ENCODE measurements around the gene IL1RL1. TPM values are rescaled to one million over a fixed set of nuclear protein-coding genes. Genes with fewer than 3 reads are reported as not detected.

The IL1RL1 gene
- polyA plus RNA-seq, 2 of the 4 experiments (the other 2 are of a cell fraction), result 0.04 to 0.84 TPM

DNA sequence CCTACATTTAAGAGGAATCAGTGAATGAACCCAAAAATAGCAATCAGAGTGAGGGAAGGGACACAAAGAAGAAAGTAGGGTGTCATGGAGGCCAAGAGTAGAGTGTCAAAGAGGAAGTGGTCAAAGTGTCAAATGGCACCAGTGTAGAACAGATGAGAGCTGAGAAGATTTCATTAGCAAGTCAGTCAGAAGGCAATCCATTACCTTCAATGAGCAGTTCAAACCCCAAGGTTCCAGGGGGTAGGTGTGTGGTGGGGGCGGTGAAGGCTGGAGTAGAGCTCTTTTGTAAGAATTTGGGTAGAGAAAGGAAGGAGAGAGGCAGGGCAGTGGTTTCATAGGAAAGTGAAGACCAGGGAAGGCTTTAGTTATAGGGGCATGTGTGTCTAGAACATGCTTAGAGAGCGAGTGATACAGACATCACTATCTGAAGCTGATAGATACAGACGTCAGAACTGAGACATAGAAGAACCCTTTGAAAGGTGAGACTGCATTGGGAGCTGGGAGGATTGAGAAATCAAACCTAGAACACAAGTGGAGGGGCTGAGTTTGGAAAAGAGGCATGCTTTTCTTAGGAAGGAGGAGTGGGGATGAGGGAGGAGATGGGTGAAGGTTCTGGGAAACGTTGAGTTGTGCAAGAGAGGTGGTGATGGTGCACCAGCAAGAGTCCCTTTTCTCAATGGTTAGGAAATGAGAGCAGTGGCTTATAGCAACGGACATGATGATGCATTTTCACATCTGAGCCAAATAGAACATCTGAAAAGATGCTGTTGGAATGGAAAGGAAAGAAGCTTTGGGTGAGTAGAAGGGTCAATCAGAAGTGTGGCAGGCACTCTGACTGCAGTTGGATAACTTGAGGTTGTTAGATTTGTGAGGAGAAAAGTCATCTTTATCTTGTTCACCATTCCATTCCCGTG, 48.9 kb upstream of the IL1RL1 start (continued):
- TF ChIP-seq CHD4 (IDR thresholded peaks at IDR 0.05; ENCODE audit: borderline replicate concordance), result no peak
- no peak for TF ChIP-seq HDAC2 (IDR thresholded peaks at IDR 0.05)
- no peak for TF ChIP-seq MYC (IDR thresholded peaks at IDR 0.05; ENCODE audit: borderline replicate concordance, low read length)
- TF ChIP-seq EP300 (IDR thresholded peaks at IDR 0.05), result no peak
- no peak for TF ChIP-seq RCOR1 (IDR thresholded peaks at IDR 0.05; ENCODE audit: low read depth, low read length)
- no peak for TF ChIP-seq ZFP36 (IDR thresholded peaks at IDR 0.05; ENCODE audit: borderline replicate concordance, partially characterized antibody)

DNA sequence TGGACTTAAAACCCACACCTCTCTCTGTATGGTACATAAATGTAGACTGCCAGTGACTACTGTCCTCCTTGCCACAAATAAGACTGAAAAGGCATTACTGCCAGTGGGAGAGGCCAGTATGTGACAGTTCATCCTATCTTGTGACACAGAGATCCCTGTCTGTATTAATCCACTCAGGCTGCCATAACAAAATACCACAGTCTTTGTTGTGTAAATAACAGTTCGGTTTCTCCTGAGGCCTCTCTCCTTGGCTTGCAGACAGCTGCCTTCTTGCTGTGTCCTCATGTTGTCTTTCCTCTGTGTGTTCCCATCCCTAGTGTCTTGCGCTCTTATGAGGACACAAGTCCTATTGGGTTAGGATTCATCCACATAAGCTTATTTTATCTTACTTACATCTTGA, 46.4 kb upstream of the IL1RL1 start:
- Histone ChIP-seq H3K27ac (no peak overlapping the region), H3K4me3 (no peak overlapping the region), H3K4me1 (no peaks in the 10 kb centered on the region), H3K4me2 (no peak overlapping the region), H3K9me3 (no peaks in the 10 kb centered on the region)
- FAIRE-seq (no peak), ATAC-seq (no peak), DNase-seq (ENCODE audit: low read depth in 1 of 2, low spot score in 1 of 2) (no peak)
- POLR2A ChIA-PET, result interaction anchor here (0.6 kb wide), 1 partner anchor 21 kb away, joined by 3 read pairs; no protein-coding TSS in a partner anchor
- CTCF ChIA-PET, result interaction anchor here (1.2 kb wide), 1 partner anchor 11 kb away, joined by 3 read pairs; no protein-coding TSS in a partner anchor
- TF ChIP-seq NFE2L2 (conservative IDR thresholded peaks at IDR 0.05; ENCODE audit: low read length) (no peak), E2F6 (IDR thresholded peaks at IDR 0.05; ENCODE audit: borderline replicate concordance, low read depth) (no peak), TP53 (CRISPR knock-in tag; IDR thresholded peaks at IDR 0.05) (no peak), ZSCAN20 (CRISPR knock-in tag; IDR thresholded peaks at IDR 0.05) (no peak), KDM5A (IDR thresholded peaks at IDR 0.05) (no peak), MYC (IDR thresholded peaks at IDR 0.05; ENCODE audit: borderline replicate concordance, low read length) (no peak), MAZ (IDR thresholded peaks at IDR 0.05; ENCODE audit: borderline replicate concordance, low read depth, low read length) (no peak), MAX (IDR thresholded peaks at IDR 0.05) (no peak)
- WGBS (ENCODE audit: missing lambda C conversion rate), result 57% methylated on average over 2 of the region's 2 CpGs

- TF ChIP-seq CHD2 (IDR thresholded peaks at IDR 0.05; ENCODE audit: low read length, partially characterized antibody), result no peak
- TF ChIP-seq ESRRA (IDR thresholded peaks at IDR 0.05; ENCODE audit: borderline replicate concordance, low read length), result no peak
- no peak for TF ChIP-seq BHLHE40 (IDR thresholded peaks at IDR 0.05; ENCODE audit: low read depth, low read length)
- no peak for TF ChIP-seq TFCP2L1 (CRISPR knock-in tag; IDR thresholded peaks at IDR 0.05)
- no peak for TF ChIP-seq EHMT2 (IDR thresholded peaks at IDR 0.05; ENCODE audit: low read depth)
- no peak for TF ChIP-seq HEYL (CRISPR knock-in tag; IDR thresholded peaks at IDR 0.05)
- no peak for TF ChIP-seq POLR2A (IDR thresholded peaks at IDR 0.05; ENCODE audit: low read length)
- no peak for TF ChIP-seq HOXA7 (CRISPR knock-in tag; IDR thresholded peaks at IDR 0.05)
- no peak for TF ChIP-seq RNF2 (IDR thresholded peaks at IDR 0.05; ENCODE audit: borderline replicate concordance, low read depth)
- TF ChIP-seq, protein P1, sequence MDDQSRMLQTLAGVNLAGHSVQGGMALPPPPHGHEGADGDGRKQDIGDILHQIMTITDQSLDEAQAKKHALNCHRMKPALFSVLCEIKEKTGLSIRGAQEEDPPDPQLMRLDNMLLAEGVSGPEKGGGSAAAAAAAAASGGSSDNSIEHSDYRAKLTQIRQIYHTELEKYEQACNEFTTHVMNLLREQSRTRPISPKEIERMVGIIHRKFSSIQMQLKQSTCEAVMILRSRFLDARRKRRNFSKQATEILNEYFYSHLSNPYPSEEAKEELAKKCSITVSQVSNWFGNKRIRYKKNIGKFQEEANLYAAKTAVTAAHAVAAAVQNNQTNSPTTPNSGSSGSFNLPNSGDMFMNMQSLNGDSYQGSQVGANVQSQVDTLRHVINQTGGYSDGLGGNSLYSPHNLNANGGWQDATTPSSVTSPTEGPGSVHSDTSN (IDR thresholded peaks at IDR 0.05), result no peak
- 94% methylated on average over 1 of the region's 1 CpG for WGBS (ENCODE audit: missing lambda C conversion rate)
- ChIA-PET POLR2A (no interaction called here), CTCF (interaction anchor here (1.2 kb wide), 1 partner anchor 10 kb away, joined by 3 read pairs; no protein-coding TSS in a partner anchor)
- Histone ChIP-seq H3K4me1 (no peaks in the 10 kb centered on the region), H3K9me3 (no peaks in the 10 kb centered on the region), H3K4me3 (no peak overlapping the region), H3K4me2 (no peak overlapping the region), H3K27ac (no peak overlapping the region)
- FAIRE-seq (no peak), ATAC-seq (no peak), DNase-seq (ENCODE audit: low read depth in 1 of 2, low spot score in 1 of 2) (no peak)
These were observed 45.2 kb upstream of the IL1RL1 start for GRCh38 chr2:102266204-102266603.
